ENCODE results near the gene BMP10. TPM values are rescaled to one million over a fixed set of nuclear protein-coding genes. Genes with fewer than 3 reads are reported as not detected.

The BMP10 gene
- total RNA-seq, 1 donor from 2014 or later, result not detected

DNA sequence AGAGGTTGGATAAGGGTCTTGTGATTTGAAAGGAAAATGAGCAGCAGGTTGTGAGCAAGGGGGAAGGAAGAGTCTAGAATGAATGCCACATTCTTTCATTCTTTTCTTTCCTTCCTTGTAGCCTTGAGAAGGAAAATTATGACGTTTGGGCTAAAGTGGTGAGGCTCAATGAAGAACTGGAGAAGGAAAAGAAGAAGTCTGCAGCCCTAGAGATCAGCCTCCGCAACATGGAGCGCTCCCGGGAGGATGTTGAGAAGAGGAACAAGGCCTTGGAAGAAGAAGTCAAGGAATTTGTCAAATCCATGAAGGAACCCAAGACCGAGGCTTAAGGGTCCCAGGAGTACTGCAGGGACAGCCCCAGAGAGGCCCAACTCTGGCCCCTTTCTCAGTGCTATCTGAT lies 45.3 kb downstream of the BMP10 start:
- Histone ChIP-seq H3K4me1 (peaks cover 13 to 22% of the 10 kb centered on the region in 2 donors), H3K27ac (no peak overlapping the region), H3K27me3 (no peaks in the 10 kb centered on the region), H3K4me3 (no peak overlapping the region), H3K36me3 (no peaks in the 10 kb centered on the region), H3K9me3 (no peaks in the 10 kb centered on the region)
- no peak for DNase-seq (ENCODE audit: low spot score in 2 of 2)
- TF ChIP-seq, protein P1, sequence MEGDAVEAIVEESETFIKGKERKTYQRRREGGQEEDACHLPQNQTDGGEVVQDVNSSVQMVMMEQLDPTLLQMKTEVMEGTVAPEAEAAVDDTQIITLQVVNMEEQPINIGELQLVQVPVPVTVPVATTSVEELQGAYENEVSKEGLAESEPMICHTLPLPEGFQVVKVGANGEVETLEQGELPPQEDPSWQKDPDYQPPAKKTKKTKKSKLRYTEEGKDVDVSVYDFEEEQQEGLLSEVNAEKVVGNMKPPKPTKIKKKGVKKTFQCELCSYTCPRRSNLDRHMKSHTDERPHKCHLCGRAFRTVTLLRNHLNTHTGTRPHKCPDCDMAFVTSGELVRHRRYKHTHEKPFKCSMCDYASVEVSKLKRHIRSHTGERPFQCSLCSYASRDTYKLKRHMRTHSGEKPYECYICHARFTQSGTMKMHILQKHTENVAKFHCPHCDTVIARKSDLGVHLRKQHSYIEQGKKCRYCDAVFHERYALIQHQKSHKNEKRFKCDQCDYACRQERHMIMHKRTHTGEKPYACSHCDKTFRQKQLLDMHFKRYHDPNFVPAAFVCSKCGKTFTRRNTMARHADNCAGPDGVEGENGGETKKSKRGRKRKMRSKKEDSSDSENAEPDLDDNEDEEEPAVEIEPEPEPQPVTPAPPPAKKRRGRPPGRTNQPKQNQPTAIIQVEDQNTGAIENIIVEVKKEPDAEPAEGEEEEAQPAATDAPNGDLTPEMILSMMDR (IDR thresholded peaks at IDR 0.05), result no peak
- intact Hi-C loops (cut with DNase I), result no loop called here

DNA sequence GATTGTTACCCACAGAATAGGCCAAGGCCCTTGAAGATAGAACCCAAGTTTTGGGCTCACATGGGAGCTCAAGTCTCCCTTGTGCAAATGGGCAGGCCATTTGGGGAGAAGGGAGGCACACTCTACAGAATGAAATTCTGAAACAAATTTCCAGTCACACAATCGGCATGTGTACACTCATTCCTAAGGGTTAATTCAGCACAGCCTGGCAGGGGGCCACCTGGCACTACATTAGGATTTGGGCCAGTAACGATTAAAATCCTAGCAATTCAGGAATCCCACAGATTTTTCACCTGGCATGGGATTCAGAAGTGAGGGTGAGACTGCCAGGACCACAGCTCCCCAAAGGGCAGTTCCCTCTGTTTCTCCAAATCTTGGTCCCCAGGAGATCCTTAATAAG lies 46.4 kb downstream of the BMP10 start:
- intact Hi-C loops (cut with DNase I), result no loop called here
- H3K27me3 ChIP-seq, result no peaks in the 10 kb centered on the region
- H3K4me3 ChIP-seq, result no peak overlapping the region
- H3K27ac ChIP-seq, result no peak overlapping the region
- no peaks in the 10 kb centered on the region for H3K9me3 ChIP-seq
- TF ChIP-seq, protein P1 (IDR thresholded peaks at IDR 0.05), result no peak
- peaks cover 13 to 17% of the 10 kb centered on the region in 2 donors for H3K4me1 ChIP-seq
- H3K36me3 ChIP-seq, result no peaks in the 10 kb centered on the region
- DNase-seq (ENCODE audit: low spot score in 2 of 2), result no peak

DNA sequence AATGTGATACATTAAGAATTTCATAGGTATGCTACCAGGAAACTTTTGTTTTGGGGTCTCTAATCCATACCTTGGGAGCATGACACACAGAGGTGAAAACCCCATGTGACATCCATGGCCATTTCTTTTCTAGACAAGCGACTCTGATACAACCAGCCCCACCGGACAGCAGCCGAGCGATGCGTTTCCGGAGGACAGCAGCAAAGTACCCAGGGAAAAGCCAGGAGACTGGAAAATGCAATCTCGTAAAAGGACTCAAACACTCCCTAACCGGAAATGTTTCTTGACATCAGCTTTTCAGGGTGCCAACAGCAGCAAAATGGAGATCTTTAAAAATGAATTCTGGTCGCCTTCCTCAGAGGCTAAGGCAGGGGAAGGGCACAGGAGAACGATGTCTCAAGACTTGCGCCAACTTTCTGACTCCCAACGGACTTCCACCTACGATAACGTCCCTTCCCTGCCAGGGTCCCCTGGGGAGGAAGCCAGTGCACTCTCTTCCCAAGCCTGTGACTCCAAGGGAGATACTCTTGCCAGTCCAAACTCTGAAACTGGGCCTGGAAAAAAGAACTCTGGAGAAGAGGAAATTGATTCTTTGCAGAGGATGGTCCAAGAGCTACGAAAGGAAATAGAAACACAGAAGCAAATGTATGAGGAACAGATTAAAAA lies 48.9 kb downstream of the BMP10 start:
- H3K36me3 ChIP-seq, result no peaks in the 10 kb centered on the region
- intact Hi-C loops (cut with DNase I), result no loop called here
- H3K27ac ChIP-seq, result peak overlapping the region; percentile 9 to 64
- H3K9me3 ChIP-seq, result no peaks in the 10 kb centered on the region
- H3K27me3 ChIP-seq, result no peaks in the 10 kb centered on the region
- no peak overlapping the region for H3K4me3 ChIP-seq
- DNase-seq (ENCODE audit: low spot score in 2 of 2), result no peak
- H3K4me1 ChIP-seq, result no peaks in the 10 kb centered on the region
- TF ChIP-seq, protein P1 (IDR thresholded peaks at IDR 0.05), result no peak

DNA sequence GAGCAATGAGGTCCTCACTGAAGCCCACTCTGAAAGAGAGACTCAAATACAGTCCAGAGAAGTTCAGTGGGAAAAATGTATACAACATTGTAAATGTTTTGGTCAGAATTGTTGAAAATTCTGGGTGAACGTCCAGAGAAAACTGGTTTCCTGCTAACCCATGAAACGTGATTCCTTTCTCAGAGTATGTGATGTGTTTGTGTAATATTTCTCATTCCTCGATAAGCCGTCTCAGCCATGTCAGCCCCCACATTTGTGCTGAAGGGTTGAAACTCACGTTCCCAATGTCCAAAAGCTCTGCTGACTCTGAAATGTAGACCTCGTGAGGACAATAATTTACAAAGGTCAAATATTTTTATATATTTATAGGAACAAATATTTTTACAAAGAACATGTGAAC lies 51.6 kb downstream of the BMP10 start:
- H3K27me3 ChIP-seq, result no peaks in the 10 kb centered on the region
- no peak overlapping the region for H3K27ac ChIP-seq
- DNase-seq (ENCODE audit: low spot score in 2 of 2), result no peak
- no peaks in the 10 kb centered on the region for H3K4me1 ChIP-seq
- intact Hi-C loops (cut with DNase I), result no loop called here
- H3K4me3 ChIP-seq, result no peak overlapping the region
- H3K9me3 ChIP-seq, result no peaks in the 10 kb centered on the region
- TF ChIP-seq, protein P1 (IDR thresholded peaks at IDR 0.05), result no peak
- no peaks in the 10 kb centered on the region for H3K36me3 ChIP-seq

DNA sequence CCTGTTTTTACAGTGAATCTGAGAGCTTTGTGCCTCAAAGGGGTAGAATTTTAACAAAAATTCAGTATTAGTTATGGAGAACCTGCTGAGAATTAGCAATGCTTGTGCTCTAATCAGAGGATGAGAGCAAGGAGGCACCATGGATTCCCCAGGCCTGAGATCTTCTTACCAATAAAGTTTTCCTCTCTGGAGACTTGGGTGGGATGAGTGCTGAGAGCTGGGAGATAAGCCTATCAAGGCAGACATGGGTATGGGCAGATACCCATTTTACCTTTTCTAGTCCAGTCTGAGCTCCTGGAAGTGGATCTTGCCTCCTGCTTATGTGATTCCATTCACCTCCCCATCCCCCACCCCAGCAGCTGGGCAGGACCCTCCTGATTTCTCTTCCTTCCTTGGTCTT lies 53.9 kb downstream of the BMP10 start:
- Histone ChIP-seq H3K9me3 (no peaks in the 10 kb centered on the region), H3K4me1 (no peaks in the 10 kb centered on the region), H3K27me3 (no peaks in the 10 kb centered on the region), H3K27ac (no peak overlapping the region), H3K4me3 (no peak overlapping the region), H3K36me3 (no peaks in the 10 kb centered on the region)
- intact Hi-C loops (cut with DNase I), result no loop called here
- TF ChIP-seq, protein P1 (IDR thresholded peaks at IDR 0.05), result no peak
- no peak for DNase-seq (ENCODE audit: low spot score in 2 of 2)

Other genes starting within 250 kb of the BMP10 start
- not detected for gene PROKR1, start 227.8 kb downstream of the BMP10 start, total RNA-seq
- gene ARHGAP25, start 136.6 kb downstream of the BMP10 start, total RNA-seq, result 8.3 TPM
- 0.75 TPM for gene GKN2, start 81.5 kb upstream of the BMP10 start, total RNA-seq
- gene GKN1, start 103.2 kb upstream of the BMP10 start, total RNA-seq, result 1.9 TPM
- 90.3 TPM for gene ANTXR1, start 141.8 kb upstream of the BMP10 start, total RNA-seq